HEK293T (cell line): ENCODE data around the gene CMTM7.

Source experiments
- ARNT ChIP-seq: fragments of 450-650 bp; IDR thresholded peaks from 2 replicates; pipeline ENCODE4 v1.6.1; 2017; ENCODE audit warnings: mild to moderate bottlenecking
- BHLHE40 ChIP-seq: fragments of 450-650 bp; IDR thresholded peaks from 2 replicates; pipeline ENCODE4 v1.6.1; 2016; ENCODE audit warnings: mild to moderate bottlenecking, moderate library complexity, borderline replicate concordance
- CTBP1 ChIP-seq: fragments of 450-650 bp; IDR thresholded peaks from 2 replicates; pipeline ENCODE4 v1.6.1; 2016; ENCODE audit warnings: borderline replicate concordance
- ELF4 ChIP-seq: fragments of 450-650 bp; IDR thresholded peaks from 2 replicates; pipeline ENCODE4 v1.6.1; 2017; ENCODE audit warnings: antibody characterized with exemption
- FOXA1 ChIP-seq: fragments of 450-650 bp; IDR thresholded peaks from 2 replicates; pipeline ENCODE4 v1.6.1; 2016; ENCODE audit warnings: mild to moderate bottlenecking
- FOXK2 ChIP-seq: fragments of 450-650 bp; IDR thresholded peaks from 2 replicates; pipeline ENCODE4 v1.6.1; 2016; ENCODE audit warnings: mild to moderate bottlenecking
- FOXM1 ChIP-seq: fragments of 450-650 bp; IDR thresholded peaks from 2 replicates; pipeline ENCODE4 v1.6.1; 2017; ENCODE audit warnings: mild to moderate bottlenecking, borderline replicate concordance
- HDGF ChIP-seq: fragments of 450-650 bp; IDR thresholded peaks from 2 replicates; pipeline ENCODE4 v1.6.1; 2017; ENCODE audit warnings: antibody characterized with exemption, borderline replicate concordance
- LEF1 ChIP-seq: fragments of 450-650 bp; IDR thresholded peaks from 2 replicates; pipeline ENCODE4 v1.6.1; 2017; ENCODE audit warnings: mild to moderate bottlenecking, borderline replicate concordance
- SP1 ChIP-seq: fragments of 450-650 bp; IDR thresholded peaks from 2 replicates; pipeline ENCODE4 v1.6.1; 2017
- SUZ12 ChIP-seq: fragments of 450-650 bp; IDR thresholded peaks from 2 replicates; pipeline ENCODE4 v1.6.1; 2016; ENCODE audit warnings: mild to moderate bottlenecking
- TARDBP ChIP-seq: fragments of 450-650 bp; IDR thresholded peaks from 2 replicates; pipeline ENCODE4 v1.6.1; 2016
- ZNF384 ChIP-seq: fragments of 450-650 bp; IDR thresholded peaks from 2 replicates; pipeline ENCODE4 v1.6.1; 2016
- TF ChIP-seq, protein P1 (sequence below): fragments of 450-650 bp; IDR thresholded peaks from 2 replicates; pipeline ENCODE4 v1.6.1; 2016

- no peak for TF ChIP-seq BHLHE40
- TF ChIP-seq, protein P1, sequence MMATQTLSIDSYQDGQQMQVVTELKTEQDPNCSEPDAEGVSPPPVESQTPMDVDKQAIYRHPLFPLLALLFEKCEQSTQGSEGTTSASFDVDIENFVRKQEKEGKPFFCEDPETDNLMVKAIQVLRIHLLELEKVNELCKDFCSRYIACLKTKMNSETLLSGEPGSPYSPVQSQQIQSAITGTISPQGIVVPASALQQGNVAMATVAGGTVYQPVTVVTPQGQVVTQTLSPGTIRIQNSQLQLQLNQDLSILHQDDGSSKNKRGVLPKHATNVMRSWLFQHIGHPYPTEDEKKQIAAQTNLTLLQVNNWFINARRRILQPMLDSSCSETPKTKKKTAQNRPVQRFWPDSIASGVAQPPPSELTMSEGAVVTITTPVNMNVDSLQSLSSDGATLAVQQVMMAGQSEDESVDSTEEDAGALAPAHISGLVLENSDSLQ, result peak; percentile 78
- TF ChIP-seq FOXA1, result no peak
- no peak for TF ChIP-seq TARDBP
- TF ChIP-seq ELF4, result no peak
- TF ChIP-seq FOXM1, result no peak
- no peak for TF ChIP-seq FOXK2
- TF ChIP-seq SP1, result no peak
- TF ChIP-seq ARNT, result no peak
- TF ChIP-seq ZNF384, result no peak
- TF ChIP-seq CTBP1, result no peak
- TF ChIP-seq LEF1, result no peak
- no peak for TF ChIP-seq HDGF
- TF ChIP-seq SUZ12, result no peak
These were observed 31.3 kb downstream of the CMTM7 start for GRCh38 chr3:32422943-32423342.
